H1 (cell line): ENCODE measurements around the gene ARSI. TPM values are rescaled to one million over a fixed set of nuclear protein-coding genes. Genes with fewer than 3 reads are reported as not detected.

ENCODE experiments used
- HDAC6 ChIP-seq: IDR thresholded peaks from one replicate; pipeline ENCODE4 v1.7.1; 2012; ENCODE audit warnings: low read depth, mild to moderate bottlenecking, inconsistent platforms, low read length, moderate library complexity
- KDM5A ChIP-seq: fragments of 200-600 bp; IDR thresholded peaks from 2 replicates; pipeline ENCODE4 v1.7.1; 2012; ENCODE audit warnings: mild to moderate bottlenecking, low read length, inconsistent platforms, mixed read lengths
- PHF8 ChIP-seq: fragments of 200-600 bp; sonication (generic); conservative IDR thresholded peaks from 2 replicates; pipeline ENCODE4 v1.7.1; 2012; ENCODE audit warnings: low read depth, mild to moderate bottlenecking, inconsistent platforms, low read length, moderate library complexity
- SIX5 ChIP-seq: IDR thresholded peaks from 2 replicates; pipeline ENCODE4 v1.6.1; 2011; ENCODE audit warnings: mild to moderate bottlenecking, low read depth, low read length
- polyA plus RNA-seq, 7 experiments: library from polyadenylated mRNA; depleted of rRNA in 3 of 7; stranded (reverse) in 5 of 7; unstranded in 2 of 7; fragments of >200 nt in 5 of 7; fragments of 200-250 nt in 2 of 7; gene quantifications; 1 replicate in 5 of 7; 2 replicates in 1 of 7; 4 replicates in 1 of 7; pipeline versions ENCODE4 v1.2.1 to v1.2.3, GENCODE V29; 2011 to 2013; ENCODE audit warnings: missing spikeins in 2 of 7, mixed read lengths in 2 of 7
- total RNA-seq: library from RNA; stranded (reverse); fragmentation: NEBNext Ultra II Directional; extraction: Animal tissue kit (Norgen Biotek cat#: 25700); gene quantifications from 2 replicates; pipeline ENCODE4 v1.2.1, GENCODE V29; 2021

ARSI gene
- total and polyA plus RNA-seq, 2 of the 8 experiments (the other 6 are each of a cell fraction or from before 2014, with no cell fraction given) = 4.5 to 6.7 TPM

DNA sequence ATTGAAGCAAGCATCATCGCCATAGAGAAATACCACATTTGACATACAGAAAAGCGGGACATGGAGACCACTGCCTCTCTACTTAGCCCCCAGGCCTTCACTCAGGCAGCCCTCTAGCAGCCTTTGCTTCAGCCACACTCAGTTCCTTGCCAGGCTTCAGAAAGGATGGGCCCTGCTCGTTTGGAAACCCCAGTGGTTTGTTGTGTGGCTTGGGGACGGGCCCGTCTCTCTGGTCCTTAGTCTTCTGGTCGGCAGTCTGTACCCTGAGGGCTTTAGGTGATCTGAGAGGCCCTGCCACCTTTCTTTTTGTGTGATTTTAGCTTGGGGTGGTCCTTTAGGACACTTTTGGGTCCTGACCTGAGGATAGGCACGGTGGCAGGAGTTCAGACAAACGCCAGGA, 21.1 kb upstream of the ARSI start (continued):
- TF ChIP-seq HDAC6 (no peak), PHF8 (no peak), KDM5A (no peak), SIX5 (no peak)
